GM12878 (cell line): ENCODE results near the gene DUSP18. TPM values are rescaled to one million over a fixed set of nuclear protein-coding genes. Genes with fewer than 3 reads are reported as not detected.

Source experiments
- ATAC-seq: fragments of 200-7000 bp; cut with Tn5 transposase; 3 replicates; pipeline ENCODE4 v1.9.1; 2020; ENCODE audit warnings: mild to moderate bottlenecking, moderate library complexity
- BruUV-seq: library from RNA; stranded (reverse); fragments of 400-500 nt; replicated peaks from 2 replicates; lab custom pipeline; 2021; lab: Mats Ljungman, UMichigan
- CTCF ChIA-PET: fragments of 300-600 bp; sonication (Branson Sonifier 250); formaldehyde crosslinking; extraction: SDS; loops from one replicate; lab custom pipeline; 2021; ENCODE audit warnings: inconsistent platforms; lab: Yijun Ruan, JAX
- POLR2A ChIA-PET: fragments of 350-600 bp; formaldehyde crosslinking; extraction: SDS; loops from one replicate; lab custom pipeline; 2021; ENCODE audit warnings: inconsistent platforms; lab: Charles Lee
- RAD21 ChIA-PET: fragments of 300-600 bp; sonication (Branson Sonifier 250); formaldehyde crosslinking; loops from one replicate; lab custom pipeline; 2023; ENCODE audit warnings: antibody characterized with exemption; ENCODE audit not compliant: unreplicated experiment; lab: Charles Lee
- SMC1A ChIA-PET: fragments of 300-600 bp; sonication (Branson Sonifier 250); formaldehyde crosslinking; loops from one replicate; lab custom pipeline; 2023; ENCODE audit not compliant: unreplicated experiment, uncharacterized antibody; lab: Charles Lee
- DNase-seq: peaks from one replicate; pipeline ENCODE4 v3.0.0-alpha.2; 2011; ENCODE audit warnings: low read depth, low spot score
- FAIRE-seq: peaks from 3 replicates; lab custom pipeline; 2011; peaks lifted over from hg19 to GRCh38; lab: Jason Lieb, UNC
- H2AFZ ChIP-seq: 2 replicates; pipeline ENCODE4 v1.6.0; 2011; ENCODE audit warnings: low read depth, low read length, control low read depth; ENCODE audit not compliant: control insufficient read depth
- H3K27ac ChIP-seq: 2 replicates; pipeline ENCODE4 v1.5.1; 2011; ENCODE audit warnings: control low read depth; ENCODE audit not compliant: control insufficient read depth, insufficient read depth
- H3K27me3 ChIP-seq, 2 experiments: replicated peaks in 1 of 2; 2 replicates each; pipeline versions ENCODE4 v1.6.0 to v1.6.1; 2011; ENCODE audit warnings: low read length in 1 of 2; ENCODE audit not compliant: control insufficient read depth in 2 of 2, insufficient read depth in 2 of 2
- H3K36me3 ChIP-seq, 2 experiments: 2 replicates each; pipeline ENCODE4 v1.5.1; 2011; ENCODE audit warnings: low read length in 1 of 2; ENCODE audit not compliant: control insufficient read depth in 2 of 2, insufficient read depth in 2 of 2
- H3K4me1 ChIP-seq: 2 replicates; pipeline ENCODE4 v1.6.1; 2011; ENCODE audit warnings: mild to moderate bottlenecking, low read length, moderate library complexity, mixed read lengths; ENCODE audit not compliant: control insufficient read depth, insufficient read depth
- H3K4me2 ChIP-seq: 2 replicates; pipeline ENCODE4 v1.6.0; 2011; ENCODE audit warnings: control low read depth; ENCODE audit not compliant: control insufficient read depth, insufficient read depth
- H3K4me3 ChIP-seq: fragments of 200-600 bp; sonication (generic); 2 replicates; pipeline ENCODE4 v1.5.1; 2016
- H3K79me2 ChIP-seq: 2 replicates; pipeline ENCODE4 v1.6.0; 2011; ENCODE audit warnings: low read length; ENCODE audit not compliant: control insufficient read depth, insufficient read depth
- H3K9ac ChIP-seq: 2 replicates; pipeline ENCODE4 v1.8.0; 2011; ENCODE audit warnings: low read length, control low read depth, mixed read lengths; ENCODE audit not compliant: control insufficient read depth, insufficient read depth
- H3K9me3 ChIP-seq: replicated peaks from 3 replicates; pipeline ENCODE4 v1.5.1; 2011; ENCODE audit warnings: mild to moderate bottlenecking, low read length; ENCODE audit not compliant: control insufficient read depth, insufficient read depth
- H4K20me1 ChIP-seq: 2 replicates; pipeline ENCODE4 v1.6.0; 2011; ENCODE audit not compliant: control insufficient read depth, insufficient read depth
- ATF7 ChIP-seq: fragments of 450-650 bp; IDR thresholded peaks from 2 replicates; pipeline ENCODE4 v1.6.1; 2016; ENCODE audit warnings: low read depth, mild to moderate bottlenecking
- BRCA1 ChIP-seq: IDR thresholded peaks from 2 replicates; pipeline ENCODE4 v1.6.1; 2011; ENCODE audit warnings: low read depth, low read length, improper control_type of control experiment
- E2F4 ChIP-seq: IDR thresholded peaks from 2 replicates; pipeline ENCODE4 v1.6.1; 2012; ENCODE audit warnings: low read depth, low read length, improper control_type of control experiment
- GABPA ChIP-seq: IDR thresholded peaks from 2 replicates; pipeline ENCODE4 v1.6.1; 2014; ENCODE audit warnings: antibody characterized with exemption, low read depth, mild to moderate bottlenecking, inconsistent platforms
- MLLT1 ChIP-seq: fragments of 450-650 bp; IDR thresholded peaks from 2 replicates; pipeline ENCODE4 v1.6.1; 2016; ENCODE audit warnings: mild to moderate bottlenecking
- PAX8 ChIP-seq: fragments of 450-650 bp; IDR thresholded peaks from 2 replicates; pipeline ENCODE4 v1.6.1; 2017; ENCODE audit warnings: mild to moderate bottlenecking, moderate library complexity
- SMAD5 ChIP-seq: IDR thresholded peaks from 2 replicates; pipeline ENCODE4 v1.6.1; 2016; ENCODE audit warnings: antibody characterized with exemption, low read depth
- SMARCA5 ChIP-seq: fragments of 450-650 bp; IDR thresholded peaks from 2 replicates; pipeline ENCODE4 v1.6.1; 2017; ENCODE audit warnings: mild to moderate bottlenecking
- TCF12 ChIP-seq: IDR thresholded peaks from 2 replicates; pipeline ENCODE4 v1.6.1; 2011; ENCODE audit warnings: low read depth, mild to moderate bottlenecking, low read length
- TCF7 ChIP-seq: IDR thresholded peaks from 2 replicates; pipeline ENCODE4 v1.6.1; 2014; ENCODE audit warnings: antibody characterized with exemption, borderline replicate concordance
- YY1 ChIP-seq: IDR thresholded peaks from 2 replicates; pipeline ENCODE4 v1.6.1; 2011; ENCODE audit warnings: low read depth, mild to moderate bottlenecking, low read length
- WGBS: methylation state at CpG from one replicate; pipeline ENCODE4 v1.1.6; 2016; ENCODE audit warnings: low lambda C conversion rate; ENCODE audit not compliant: insufficient replicate concordance, insufficient coverage; ENCODE audit errors: missing lambda C conversion rate; 5-methylcytosine and 5-hydroxymethylcytosine counted together
- in situ Hi-C: fragments of 300-500 bp; cut with MboI; formaldehyde crosslinking; loops from 9 replicates; pipeline ENCODE4 v1.14.3; 2018; ENCODE audit warnings: mixed read lengths
- intact Hi-C: fragments of 100-400 bp; cut with micrococcal nuclease; formaldehyde crosslinking; loops from one replicate; pipeline ENCODE4 v1.14.2; 2022; ENCODE audit not compliant: unreplicated experiment
- polyA plus RNA-seq, 11 experiments: library from polyadenylated mRNA; depleted of rRNA in 4 of 11; unstranded in 6 of 11; stranded (reverse) in 5 of 11; fragments of >200 nt; fragmentation: Nextera tagmentation in 4 of 11; fragmentation: Illumina TruSeq in 1 of 11; extraction: Ambion mirVana in 4 of 11; extraction: Trizol in 1 of 11; gene quantifications; 1 replicate in 1 of 11; 2 replicates in 10 of 11; pipeline versions ENCODE4 v1.2.1 to v1.2.3, GENCODE V29; 2011 to 2016; ENCODE audit warnings: inconsistent platforms in 2 of 11, missing spikeins in 2 of 11, low read depth in 1 of 11
- total RNA-seq, 4 experiments: library from RNA; depleted of rRNA in 3 of 4; stranded (reverse); fragments of >200 nt in 3 of 4; fragmentation: Illumina TruSeq in 1 of 4; extraction: Trizol in 1 of 4; gene quantifications; 2 replicates each; pipeline versions ENCODE4 v1.2.1 to v1.2.3, GENCODE V29; 2013 to 2021
- TF ChIP-seq, protein P1 (sequence below): fragments of 150-350 bp; IDR thresholded peaks from 2 replicates; pipeline ENCODE4 v1.6.1; 2014; ENCODE audit warnings: mild to moderate bottlenecking, low read depth, low read length

The DUSP18 gene
- total and polyA plus RNA-seq, 10 of the 15 experiments (the other 5 are each of a cell fraction or from before 2014, with no cell fraction given): 1.9 to 11.9 (median 7.7) TPM

DNA sequence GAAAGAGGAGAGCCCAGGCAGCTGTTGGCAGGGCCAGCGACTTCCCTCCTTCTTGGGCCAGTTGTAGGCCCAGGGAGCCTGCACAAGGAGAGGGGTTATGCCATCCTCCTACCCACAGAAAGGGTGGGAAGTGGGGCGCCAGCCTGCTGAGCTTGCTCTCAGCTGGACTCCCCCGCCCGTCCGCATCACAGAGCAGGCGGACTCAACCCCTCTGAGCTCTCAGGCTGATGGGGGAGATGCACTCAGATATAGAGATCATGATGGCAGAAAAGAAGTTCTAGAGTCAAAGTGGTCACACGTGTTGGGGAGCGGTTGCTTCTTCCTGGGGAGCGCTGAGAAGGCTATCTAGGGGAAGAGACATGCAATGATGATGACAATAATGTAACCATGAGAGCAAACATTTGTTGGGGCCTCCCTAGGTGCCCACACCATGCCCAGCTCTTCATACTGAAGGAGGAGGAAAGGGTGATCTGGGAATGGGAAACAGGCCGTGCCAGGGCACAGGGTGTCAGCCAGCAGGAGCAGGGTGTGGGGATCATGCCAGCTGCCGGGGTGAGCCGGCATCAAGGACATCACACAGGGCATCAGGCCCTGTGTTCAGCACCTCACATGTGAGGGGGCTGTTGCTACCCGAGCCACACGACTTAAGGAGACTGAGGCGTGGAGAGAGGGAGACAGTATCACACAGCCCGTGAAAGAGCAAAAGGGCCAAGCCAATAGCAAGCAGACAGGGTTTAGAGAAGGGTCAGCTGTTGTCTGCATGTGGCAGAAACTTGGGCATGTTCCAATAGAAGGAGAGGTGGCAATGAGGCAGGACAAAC, 24.4 kb downstream of the DUSP18 start:
- in situ Hi-C loops: loop anchor here (25.0 kb wide), 1 partner anchor 269 kb away; no protein-coding TSS in a partner anchor
- no peaks in the 10 kb centered on the region; the same call in 2 of the 3 replicates for H3K9me3 ChIP-seq
- WGBS: 83% methylated on average over 16 of the region's 16 CpGs
- no peak overlapping the region for H3K4me3 ChIP-seq
- intact Hi-C loops: no loop called here
- no peak overlapping the region for H3K4me2 ChIP-seq
- H3K9ac ChIP-seq: no peak overlapping the region
- ChIA-PET RAD21 (interaction anchor here (0.9 kb wide), 1 partner anchor 77 kb away, joined by 3 read pairs; no protein-coding TSS in a partner anchor), POLR2A (no interaction called here), SMC1A (interaction anchor here (0.9 kb wide), 1 partner anchor 156 kb away, joined by 4 read pairs; no protein-coding TSS in a partner anchor), CTCF (interaction anchor here (1.6 to 2.0 kb wide), 2 partner anchors 9 to 277 kb away, joined by 4 to 6 read pairs; no protein-coding TSS in a partner anchor)
- no peaks in the 10 kb centered on the region for H4K20me1 ChIP-seq
- TF ChIP-seq ATF7: no peak
- TF ChIP-seq TCF7: no peak
- TF ChIP-seq GABPA: no peak
- no peak for TF ChIP-seq SMARCA5
- TF ChIP-seq BRCA1: no peak
- no peaks in the 10 kb centered on the region for H3K27me3 ChIP-seq
- no peak for DNase-seq
- no peak for FAIRE-seq
- BruUV-seq: no TSS peak
- no peak overlapping the region for H2AFZ ChIP-seq
- ATAC-seq: no peak; the same call in none of the 3 replicates
- H3K4me1 ChIP-seq: peaks cover 4% of the 10 kb centered on the region; the same call in 1 of the 2 replicates
- H3K79me2 ChIP-seq: no peaks in the 10 kb centered on the region
- no peak overlapping the region for H3K27ac ChIP-seq
- no peaks in the 10 kb centered on the region; a peak in 2 of 4 replicates for H3K36me3 ChIP-seq

DNA sequence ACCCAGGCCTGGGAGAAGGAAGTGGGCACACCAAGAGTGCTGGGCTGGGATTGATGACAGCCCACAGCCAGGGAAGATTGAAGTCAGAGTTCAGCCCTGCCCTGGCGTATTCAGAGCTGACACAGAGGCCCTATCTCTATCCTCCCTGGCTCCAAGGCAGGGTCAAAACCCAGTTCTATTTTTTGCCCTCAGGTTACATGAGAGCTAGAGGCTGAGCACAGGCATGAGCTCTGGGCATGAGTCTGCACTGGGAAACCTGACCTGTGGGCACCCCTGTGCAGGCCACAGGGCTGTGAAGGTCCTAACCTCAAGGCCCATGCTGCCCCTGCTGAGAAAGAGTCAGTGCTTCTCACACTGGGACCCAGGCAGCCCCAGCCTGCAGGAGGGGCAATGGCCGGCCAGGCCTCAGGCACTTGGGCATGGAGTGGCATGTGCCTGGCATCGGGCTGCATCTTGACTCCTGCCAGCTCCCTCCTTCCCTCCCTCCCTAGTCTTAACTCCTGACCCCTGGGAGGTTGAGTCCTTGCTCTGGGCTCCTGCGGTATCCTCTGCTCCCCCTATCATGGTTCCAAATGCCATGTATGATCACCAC, 26.7 kb downstream of the DUSP18 start:
- Histone ChIP-seq H3K4me3 (no peak overlapping the region), H3K27ac (no peak overlapping the region), H3K9ac (no peak overlapping the region), H3K9me3 (no peaks in the 10 kb centered on the region; the same call in 2 of the 3 replicates), H2AFZ (no peak overlapping the region), H3K27me3 (no peaks in the 10 kb centered on the region), H3K36me3 (no peaks in the 10 kb centered on the region), H4K20me1 (no peaks in the 10 kb centered on the region), H3K4me2 (no peak overlapping the region), H3K4me1 (peaks cover 4% of the 10 kb centered on the region; the same call in 1 of the 2 replicates), H3K79me2 (peaks cover 8% of the 10 kb centered on the region)
- in situ Hi-C loops (loop anchor here (25.0 kb wide), 1 partner anchor 271 kb away; no protein-coding TSS in a partner anchor), intact Hi-C loops (no loop called here)
- ChIA-PET SMC1A (no interaction called here), POLR2A (no interaction called here), CTCF (interaction anchor here (0.6 to 0.9 kb wide), 2 partner anchors 10 to 94 kb away, joined by 3 read pairs; no protein-coding TSS in a partner anchor), RAD21 (interaction anchor here (1.9 kb wide), 1 partner anchor 114 kb away, joined by 7 read pairs; no protein-coding TSS in a partner anchor)
- WGBS: 73% methylated on average over 4 of the region's 4 CpGs
- DNase-seq: no peak
- BruUV-seq: no TSS peak
- ATAC-seq: no peak
- no peak for FAIRE-seq
- no peak for TF ChIP-seq E2F4
- no peak for TF ChIP-seq MLLT1
- TF ChIP-seq YY1: no peak
- TF ChIP-seq GABPA: no peak
- TF ChIP-seq, protein P1, sequence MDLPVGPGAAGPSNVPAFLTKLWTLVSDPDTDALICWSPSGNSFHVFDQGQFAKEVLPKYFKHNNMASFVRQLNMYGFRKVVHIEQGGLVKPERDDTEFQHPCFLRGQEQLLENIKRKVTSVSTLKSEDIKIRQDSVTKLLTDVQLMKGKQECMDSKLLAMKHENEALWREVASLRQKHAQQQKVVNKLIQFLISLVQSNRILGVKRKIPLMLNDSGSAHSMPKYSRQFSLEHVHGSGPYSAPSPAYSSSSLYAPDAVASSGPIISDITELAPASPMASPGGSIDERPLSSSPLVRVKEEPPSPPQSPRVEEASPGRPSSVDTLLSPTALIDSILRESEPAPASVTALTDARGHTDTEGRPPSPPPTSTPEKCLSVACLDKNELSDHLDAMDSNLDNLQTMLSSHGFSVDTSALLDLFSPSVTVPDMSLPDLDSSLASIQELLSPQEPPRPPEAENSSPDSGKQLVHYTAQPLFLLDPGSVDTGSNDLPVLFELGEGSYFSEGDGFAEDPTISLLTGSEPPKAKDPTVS: no peak
- no peak for TF ChIP-seq PAX8
- TF ChIP-seq SMAD5: no peak
- no peak for TF ChIP-seq TCF12
